Measurements from ENCODE around the gene GNAI3.
A peak's percentile ranks its signal among the peaks of the same experiment; 100 is the strongest.

The GNAI3 gene

GRCh38 chr1:109624201-109625010, 76.0 kb downstream of the GNAI3 start:
- DNase-seq (ENCODE audit: low spot score) = no peak

- no peak for DNase-seq (ENCODE audit: low spot score)
Measured at GRCh38 chr1:109625176-109625575, 76.8 kb downstream of the GNAI3 start.

GRCh38 chr1:109625601-109626560, 77.5 kb downstream of the GNAI3 start:
- DNase-seq (ENCODE audit: low spot score) = no peak

GRCh38 chr1:109626682-109627408, 78.4 kb downstream of the GNAI3 start:
- no peak for DNase-seq (ENCODE audit: low spot score)

- peak; percentile 96 for DNase-seq (ENCODE audit: low spot score)
Measured at GRCh38 chr1:109627692-109628399, 79.4 kb downstream of the GNAI3 start.

GRCh38 chr1:109628540-109629321, 80.3 kb downstream of the GNAI3 start:
- peak; percentile 97 for DNase-seq (ENCODE audit: low spot score)

GRCh38 chr1:109629372-109630030, 81.1 kb downstream of the GNAI3 start:
- DNase-seq (ENCODE audit: low spot score) = no peak

GRCh38 chr1:109630081-109630897, 81.9 kb downstream of the GNAI3 start:
- no peak for DNase-seq (ENCODE audit: low spot score)

- DNase-seq (ENCODE audit: low spot score) = no peak
Measured at GRCh38 chr1:109630898-109631512, 82.6 kb downstream of the GNAI3 start.

GRCh38 chr1:109631513-109632505, 83.4 kb downstream of the GNAI3 start:
- no peak for DNase-seq (ENCODE audit: low spot score)

- DNase-seq (ENCODE audit: low spot score) = no peak
Measured at GRCh38 chr1:109632671-109633346, 84.4 kb downstream of the GNAI3 start.

- no peak for DNase-seq (ENCODE audit: low spot score)
Measured at GRCh38 chr1:109634292-109634691, 85.9 kb downstream of the GNAI3 start.

- no peak for DNase-seq (ENCODE audit: low spot score)
Measured at GRCh38 chr1:109634771-109635750, 86.6 kb downstream of the GNAI3 start.

- DNase-seq (ENCODE audit: low spot score) = no peak
Measured at GRCh38 chr1:109635862-109636200, 87.4 kb downstream of the GNAI3 start.

- no peak for DNase-seq (ENCODE audit: low spot score)
Measured at GRCh38 chr1:109636201-109636952, 88.0 kb downstream of the GNAI3 start.

All from kidney tubule cell (primary cell).